GM21576 (cell line): ENCODE measurements around the gene HRC.
"Not testable (repeated sequence)": the region's sequence is repeated elsewhere in the genome, so short reads cannot be mapped to it uniquely, and the experiment has no call there.

Source experiments
- ATAC-seq: cut with Tn5 transposase; IDR thresholded peaks from one replicate; pipeline ENCODE4 v1.9.1; 2021; ENCODE audit warnings: mild to moderate bottlenecking, moderate library complexity; ENCODE audit not compliant: unreplicated experiment

The HRC gene, protein sequence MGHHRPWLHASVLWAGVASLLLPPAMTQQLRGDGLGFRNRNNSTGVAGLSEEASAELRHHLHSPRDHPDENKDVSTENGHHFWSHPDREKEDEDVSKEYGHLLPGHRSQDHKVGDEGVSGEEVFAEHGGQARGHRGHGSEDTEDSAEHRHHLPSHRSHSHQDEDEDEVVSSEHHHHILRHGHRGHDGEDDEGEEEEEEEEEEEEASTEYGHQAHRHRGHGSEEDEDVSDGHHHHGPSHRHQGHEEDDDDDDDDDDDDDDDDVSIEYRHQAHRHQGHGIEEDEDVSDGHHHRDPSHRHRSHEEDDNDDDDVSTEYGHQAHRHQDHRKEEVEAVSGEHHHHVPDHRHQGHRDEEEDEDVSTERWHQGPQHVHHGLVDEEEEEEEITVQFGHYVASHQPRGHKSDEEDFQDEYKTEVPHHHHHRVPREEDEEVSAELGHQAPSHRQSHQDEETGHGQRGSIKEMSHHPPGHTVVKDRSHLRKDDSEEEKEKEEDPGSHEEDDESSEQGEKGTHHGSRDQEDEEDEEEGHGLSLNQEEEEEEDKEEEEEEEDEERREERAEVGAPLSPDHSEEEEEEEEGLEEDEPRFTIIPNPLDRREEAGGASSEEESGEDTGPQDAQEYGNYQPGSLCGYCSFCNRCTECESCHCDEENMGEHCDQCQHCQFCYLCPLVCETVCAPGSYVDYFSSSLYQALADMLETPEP

GRCh38 chr19:49155005-49155819, at the start of gene HRC:
TSS of gene HRC (minus strand) at chr19:49155396. CDS start at chr19:49155237, 159 bp downstream.
- ATAC-seq, result no peak

- no peak for ATAC-seq
Measured at GRCh38 chr19:49201042-49201441, 45.8 kb upstream of the HRC start.

GRCh38 chr19:49200238-49200862, 45.2 kb upstream of the HRC start:
- no peak for ATAC-seq

DNA sequence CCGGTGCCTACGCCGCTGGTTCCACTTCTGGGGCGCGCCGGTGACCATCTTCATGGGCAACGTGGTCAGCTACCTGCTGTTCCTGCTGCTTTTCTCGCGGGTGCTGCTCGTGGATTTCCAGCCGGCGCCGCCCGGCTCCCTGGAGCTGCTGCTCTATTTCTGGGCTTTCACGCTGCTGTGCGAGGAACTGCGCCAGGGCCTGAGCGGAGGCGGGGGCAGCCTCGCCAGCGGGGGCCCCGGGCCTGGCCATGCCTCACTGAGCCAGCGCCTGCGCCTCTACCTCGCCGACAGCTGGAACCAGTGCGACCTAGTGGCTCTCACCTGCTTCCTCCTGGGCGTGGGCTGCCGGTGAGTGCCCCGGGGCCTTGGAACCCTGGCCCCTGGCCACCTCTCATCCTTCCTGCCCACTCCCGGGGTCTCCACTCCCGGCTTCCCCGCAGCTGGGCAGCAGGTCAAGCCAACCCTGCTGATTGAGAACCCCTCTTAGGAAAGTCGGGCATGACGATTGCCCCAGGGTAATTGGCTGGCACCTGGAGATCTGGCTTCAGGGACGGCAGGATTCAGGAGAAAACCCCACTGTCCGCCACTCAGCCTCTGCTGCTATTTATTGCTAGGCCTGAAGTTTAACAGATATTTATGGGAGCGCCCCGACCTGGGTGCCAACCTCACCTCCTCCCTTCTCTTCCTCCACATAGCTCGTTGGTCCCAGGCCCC, 41.5 kb upstream of the HRC start:
- ATAC-seq, result no peak

DNA sequence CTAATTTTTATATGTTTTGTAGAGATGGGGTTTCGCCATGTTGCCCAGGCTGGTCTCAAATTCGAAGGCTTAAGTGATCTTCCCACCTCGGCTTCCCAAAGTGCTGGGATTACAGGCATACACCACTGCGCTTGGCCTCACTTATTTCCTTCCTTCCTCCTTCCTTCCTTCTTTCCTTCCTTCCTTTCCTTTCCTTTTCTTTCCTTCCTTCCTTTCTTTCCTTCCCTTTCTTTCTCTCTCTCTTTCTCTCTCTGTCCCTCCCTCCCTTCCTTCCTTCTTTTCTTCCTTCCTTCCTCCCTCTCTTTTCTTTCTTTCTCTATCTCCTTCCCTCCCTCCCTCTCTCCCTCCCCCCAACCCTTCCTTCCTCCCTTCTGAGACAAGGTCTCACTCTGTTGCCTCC, 39.2 kb upstream of the HRC start:
- ATAC-seq, result no peak

DNA sequence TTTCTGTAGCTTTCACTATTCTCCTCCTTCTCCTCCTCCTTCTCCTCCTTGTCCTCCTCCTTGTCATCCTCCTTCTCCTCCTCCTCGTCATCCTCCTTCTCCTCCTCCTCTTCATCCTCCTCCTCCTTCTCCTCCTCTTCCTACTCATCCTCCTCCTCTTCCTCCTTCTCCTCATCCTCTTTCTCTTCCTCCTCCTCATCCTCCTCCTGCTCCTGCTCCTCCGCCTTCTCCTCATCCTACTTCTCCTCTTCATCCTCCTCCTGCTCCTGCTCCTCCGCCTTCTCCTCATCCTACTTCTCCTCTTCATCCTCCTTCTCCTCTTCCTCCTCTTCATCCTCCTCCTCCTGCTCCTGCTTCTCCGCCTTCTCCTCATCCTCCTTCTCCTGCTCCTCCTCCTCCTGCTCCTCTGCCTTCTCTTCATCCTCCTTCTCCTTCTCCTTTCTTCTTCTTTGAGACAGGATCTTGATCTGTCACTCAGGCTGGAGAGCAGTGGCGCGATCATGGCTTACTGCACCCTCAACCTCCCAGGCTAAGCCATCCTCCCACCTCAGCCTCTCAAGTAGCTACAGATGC, 38.7 kb upstream of the HRC start:
- ATAC-seq, result no peak

DNA sequence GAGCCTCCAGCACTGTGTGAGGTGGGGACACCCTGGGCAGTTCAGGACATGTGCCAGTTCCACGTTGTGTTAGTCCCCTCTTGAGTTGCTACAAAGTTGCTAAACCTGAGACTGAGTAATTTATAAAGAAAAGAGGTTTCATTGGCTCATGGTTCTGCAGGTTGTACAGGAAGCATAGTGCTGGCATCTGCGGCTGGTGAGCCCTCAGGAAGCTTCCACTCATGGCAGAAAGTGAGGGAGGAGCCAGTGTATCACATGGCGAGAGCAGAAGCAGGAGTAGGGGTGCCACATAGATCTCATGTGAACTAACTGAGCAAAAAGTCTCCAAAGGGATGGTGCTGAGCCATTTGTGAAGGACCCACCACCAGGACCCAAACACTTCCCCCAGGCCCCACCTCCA, 35.6 kb upstream of the HRC start:
- no peak for ATAC-seq

DNA sequence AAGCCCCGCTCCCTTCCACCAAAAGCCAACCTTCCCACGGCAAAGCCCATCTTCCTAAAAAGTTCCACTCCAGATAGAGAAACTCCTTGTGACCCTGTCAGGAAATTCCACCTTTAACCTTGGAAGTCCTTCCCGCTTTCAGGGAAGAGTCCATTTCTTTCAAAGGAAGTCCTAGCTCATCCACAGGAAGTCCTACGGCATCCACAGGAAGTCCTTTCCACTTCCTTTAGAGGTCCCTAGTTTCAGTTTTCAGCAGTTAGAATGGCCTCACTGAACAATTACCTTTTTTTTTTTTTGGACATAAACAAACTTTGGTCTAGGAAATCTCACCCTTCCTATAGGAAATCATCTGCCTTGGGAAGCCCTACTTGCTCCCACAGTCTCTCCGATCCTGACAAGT, 34.1 kb upstream of the HRC start:
- ATAC-seq, result no peak

DNA sequence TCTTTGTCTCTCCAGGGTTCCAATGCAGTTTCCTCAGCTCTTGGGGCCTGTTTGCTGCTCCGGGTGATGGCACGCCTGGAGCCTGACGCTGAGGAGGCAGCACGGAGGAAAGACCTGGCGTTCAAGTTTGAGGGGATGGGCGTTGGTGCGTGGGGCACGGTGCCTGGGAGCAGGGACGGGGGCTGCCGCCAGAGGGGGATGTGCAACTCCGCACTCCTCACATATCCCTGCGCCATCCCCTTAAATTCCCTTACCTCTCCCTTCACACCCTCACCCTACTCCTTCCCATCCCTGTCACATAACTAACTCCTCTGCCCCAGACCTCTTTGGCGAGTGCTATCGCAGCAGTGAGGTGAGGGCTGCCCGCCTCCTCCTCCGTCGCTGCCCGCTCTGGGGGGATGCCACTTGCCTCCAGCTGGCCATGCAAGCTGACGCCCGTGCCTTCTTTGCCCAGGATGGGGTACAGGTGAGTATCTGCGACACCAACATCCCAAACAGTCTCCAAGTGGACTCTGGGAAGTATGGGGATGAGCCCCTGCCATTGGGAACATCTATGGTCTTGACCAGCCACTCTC, 33.5 kb upstream of the HRC start:
- no peak for ATAC-seq

DNA sequence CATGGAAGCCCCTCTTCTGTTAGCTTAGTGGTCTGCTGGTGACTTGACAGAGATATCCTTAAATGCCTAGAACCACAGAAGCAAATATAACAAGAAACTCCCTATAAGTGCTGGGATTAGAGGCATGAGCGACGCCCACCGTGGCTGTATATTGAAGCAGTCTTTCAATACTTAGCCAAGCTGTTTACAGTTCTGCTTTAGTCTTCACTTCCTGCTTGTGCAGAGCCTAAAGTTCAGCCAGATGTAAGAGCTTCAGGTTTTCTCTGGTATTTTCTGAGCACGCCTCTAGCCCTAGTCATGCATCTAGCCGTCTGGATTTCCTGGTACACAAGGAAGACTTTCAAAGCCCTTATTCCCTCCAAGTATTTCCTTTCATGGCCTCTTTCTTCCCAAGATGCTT, 30.9 kb upstream of the HRC start:
- no peak for ATAC-seq

- no peak for ATAC-seq
Measured at GRCh38 chr19:49182848-49183375, 27.7 kb upstream of the HRC start.

- not testable (repeated sequence) for ATAC-seq
Measured at GRCh38 chr19:49182010-49182847, 27.0 kb upstream of the HRC start.

DNA sequence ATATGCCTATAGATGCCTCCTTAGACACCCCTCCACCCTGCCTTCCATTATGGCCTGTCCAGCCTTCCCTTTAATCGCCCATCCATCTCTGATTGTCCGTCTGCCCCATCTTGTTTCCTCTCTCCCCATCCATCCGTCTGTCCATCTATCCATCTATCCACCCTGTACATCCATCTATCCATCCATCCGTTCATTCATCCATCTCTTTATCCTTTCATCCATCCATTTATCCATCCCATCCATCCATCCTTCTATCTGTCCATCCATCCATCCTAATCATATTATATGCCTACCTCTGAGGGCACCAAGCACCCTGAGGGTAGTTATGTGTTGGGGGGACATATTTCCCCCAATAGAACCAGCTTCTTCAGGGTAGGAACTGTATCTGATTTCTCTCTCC, 25.5 kb upstream of the HRC start:
- no peak for ATAC-seq

DNA sequence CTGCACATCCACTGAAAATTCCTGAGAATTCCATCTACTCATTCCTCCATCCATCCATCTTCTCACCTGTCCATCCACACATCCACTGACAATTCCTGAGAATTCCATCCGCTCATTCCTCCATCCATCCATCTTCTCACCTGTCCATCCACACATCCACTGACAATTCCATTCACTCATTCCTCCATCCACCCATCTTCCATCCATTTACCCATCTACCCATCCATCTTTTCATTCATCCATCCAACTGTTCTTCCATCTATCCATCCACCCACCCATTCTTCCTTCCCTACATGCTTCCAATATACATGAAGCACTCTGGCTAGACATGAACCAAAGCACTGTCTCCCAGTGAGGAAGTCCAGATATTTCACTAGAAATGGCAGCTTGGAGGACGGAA, 18.0 kb upstream of the HRC start:
- no peak for ATAC-seq

DNA sequence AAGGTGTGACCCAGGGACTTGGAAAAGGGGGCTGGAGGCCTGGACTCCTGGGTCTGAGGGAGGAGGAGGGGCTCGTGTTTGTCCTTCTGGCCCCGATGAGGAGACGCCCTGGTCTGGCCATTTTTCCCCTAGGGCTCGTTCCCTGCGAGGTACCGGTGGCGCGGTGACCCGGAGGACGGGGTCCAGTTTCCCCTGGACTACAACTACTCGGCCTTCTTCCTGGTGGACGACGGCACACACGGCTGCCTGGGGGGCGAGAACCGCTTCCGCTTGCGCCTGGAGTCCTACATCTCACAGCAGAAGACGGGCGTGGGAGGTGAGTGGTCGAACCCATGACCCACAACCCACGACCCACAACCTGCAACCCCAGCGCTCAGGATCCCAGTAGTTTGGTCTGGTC, 13.2 kb upstream of the HRC start:
- no peak for ATAC-seq

- no peak for ATAC-seq
Measured at GRCh38 chr19:49167857-49168409, 12.7 kb upstream of the HRC start.

DNA sequence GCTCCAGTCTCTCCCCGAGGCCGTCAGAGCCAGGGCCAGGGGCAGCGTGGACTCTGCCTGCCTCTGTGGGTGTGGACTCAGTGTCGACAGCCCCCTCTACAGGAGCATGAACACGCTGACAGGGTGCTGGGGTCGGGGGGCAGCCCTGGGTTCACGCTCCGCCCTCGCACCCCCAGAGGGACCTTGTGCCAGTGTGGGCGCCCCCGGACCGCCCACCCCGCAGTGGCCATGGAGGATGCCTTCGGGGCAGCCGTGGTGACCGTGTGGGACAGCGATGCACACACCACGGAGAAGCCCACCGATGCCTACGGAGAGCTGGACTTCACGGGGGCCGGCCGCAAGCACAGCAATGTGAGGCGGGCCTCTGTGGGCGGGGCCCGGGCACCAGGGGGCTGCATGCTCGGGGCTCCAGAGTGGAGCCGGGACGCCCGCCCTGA, 10.7 kb upstream of the HRC start:
- no peak for ATAC-seq

- no peak for ATAC-seq
Measured at GRCh38 chr19:49165111-49165750, 10.0 kb upstream of the HRC start.
